A549 (cell line): ENCODE data around the gene TRAF3. TPM values are rescaled to one million over a fixed set of nuclear protein-coding genes. Genes with fewer than 3 reads are reported as not detected.

ENCODE experiments used
- ATAC-seq, 2 experiments: fragments of 200-7000 bp in 1 of 2; fragments of >200 bp in 1 of 2; cut with Nextera tagmentation in 1 of 2; cut with Tn5 transposase in 1 of 2; 3 replicates each; pipeline versions ENCODE4 v1.8.0 to v1.9.1; 2018 to 2020; ENCODE audit warnings: mild to moderate bottlenecking in 1 of 2, moderate library complexity in 1 of 2
- CTCF ChIA-PET: fragments of 300-600 bp; sonication (Branson Sonifier 250); formaldehyde crosslinking; extraction: SDS; loops from one replicate; lab custom pipeline; 2021; ENCODE audit warnings: antibody characterized with exemption, inconsistent platforms; lab: Yijun Ruan, JAX
- POLR2A ChIA-PET: fragments of 350-600 bp; formaldehyde crosslinking; extraction: SDS; loops from one replicate; lab custom pipeline; 2021; ENCODE audit warnings: antibody characterized with exemption, inconsistent platforms; lab: Yijun Ruan, JAX
- DNase-seq, 2 experiments: peaks; one replicate each; pipeline versions ENCODE4 v3.0.0 to v3.0.0-alpha.2; 2011 to 2016; ENCODE audit warnings: low read depth in 1 of 2, low spot score in 1 of 2
- FAIRE-seq: peaks from 2 replicates; lab custom pipeline; 2011; peaks lifted over from hg19 to GRCh38; lab: Jason Lieb, UNC
- H3K27ac ChIP-seq, 2 experiments: fragments of >200 bp; sonication (Bioruptor Twin); formaldehyde crosslinking; 3 replicates each; pipeline ENCODE4 v1.5.1; 2016 to 2017
- H3K4me1 ChIP-seq: fragments of >200 bp; sonication (Bioruptor Twin); formaldehyde crosslinking; 3 replicates; pipeline ENCODE4 v1.6.1; 2016
- H3K4me2 ChIP-seq: fragments of >200 bp; sonication (Bioruptor Twin); formaldehyde crosslinking; 3 replicates; pipeline ENCODE4 v1.6.1; 2016
- H3K4me3 ChIP-seq: fragments of >200 bp; sonication (Bioruptor Twin); formaldehyde crosslinking; 3 replicates; pipeline ENCODE4 v1.5.1; 2016
- H3K9me3 ChIP-seq: fragments of >200 bp; sonication (Bioruptor Twin); formaldehyde crosslinking; 3 replicates; pipeline ENCODE4 v1.6.1; 2016
- BHLHE40 ChIP-seq: IDR thresholded peaks from 2 replicates; pipeline ENCODE4 v1.6.1; 2012; ENCODE audit warnings: low read depth, low read length, inconsistent platforms
- CBX2 ChIP-seq: fragments of 200-600 bp; sonication (generic); IDR thresholded peaks from 2 replicates; pipeline ENCODE4 v1.6.1; 2016; ENCODE audit warnings: low read depth, mild to moderate bottlenecking, borderline replicate concordance
- CBX8 ChIP-seq: fragments of 200-600 bp; sonication (generic); IDR thresholded peaks from 2 replicates; pipeline ENCODE4 v1.6.1; 2016
- CHD4 ChIP-seq: fragments of 200-600 bp; sonication (generic); IDR thresholded peaks from 2 replicates; pipeline ENCODE4 v1.6.1; 2016; ENCODE audit warnings: antibody characterized with exemption, mild to moderate bottlenecking, borderline replicate concordance
- ESRRA ChIP-seq: fragments of 150-350 bp; IDR thresholded peaks from 2 replicates; pipeline ENCODE4 v1.6.1; 2014; ENCODE audit warnings: mild to moderate bottlenecking, low read length, borderline replicate concordance
- GATA3 ChIP-seq: IDR thresholded peaks from 2 replicates; pipeline ENCODE4 v1.6.1; 2012; ENCODE audit warnings: borderline replicate concordance
- HDAC2 ChIP-seq: fragments of 200-600 bp; sonication (generic); IDR thresholded peaks from 2 replicates; pipeline ENCODE4 v1.6.1; 2016
- HOXB13 ChIP-seq: fragments of 250-450 bp; sonication (Bioruptor Pico); IDR thresholded peaks from 2 replicates; pipeline ENCODE4 v1.5.0; 2020; ENCODE audit warnings: low read depth, mild to moderate bottlenecking, moderate library complexity
- MAZ ChIP-seq: fragments of 150-350 bp; IDR thresholded peaks from 2 replicates; pipeline ENCODE4 v1.6.1; 2014; ENCODE audit warnings: antibody characterized with exemption, low read depth, low read length, borderline replicate concordance
- MYC ChIP-seq: IDR thresholded peaks from 2 replicates; pipeline ENCODE4 v1.6.1; 2012; ENCODE audit warnings: mild to moderate bottlenecking, inconsistent platforms, low read length, improper control_type of control experiment, borderline replicate concordance
- RFX5 ChIP-seq: fragments of 450-650 bp; IDR thresholded peaks from 2 replicates; pipeline ENCODE4 v1.7.1; 2014; ENCODE audit warnings: antibody characterized with exemption, mild to moderate bottlenecking, moderate library complexity
- SMC3 ChIP-seq: fragments of >200 bp; sonication (Bioruptor Twin); formaldehyde crosslinking; IDR thresholded peaks from 3 replicates; pipeline ENCODE4 v1.6.1; 2018; ENCODE audit warnings: inconsistent platforms
- SREBF2 ChIP-seq: fragments of 450-650 bp; IDR thresholded peaks from 2 replicates; pipeline ENCODE4 v1.6.1; 2014; ENCODE audit warnings: mild to moderate bottlenecking, moderate library complexity
- TP53 ChIP-seq: fragments of 250-450 bp; sonication (Bioruptor Pico); IDR thresholded peaks from 2 replicates; pipeline ENCODE4 v1.5.0; 2021; ENCODE audit warnings: mild to moderate bottlenecking, moderate library complexity
- ZC3H11A ChIP-seq: fragments of 450-650 bp; IDR thresholded peaks from 2 replicates; pipeline ENCODE4 v1.6.1; 2014; ENCODE audit warnings: antibody characterized with exemption, mild to moderate bottlenecking
- ZSCAN20 ChIP-seq: fragments of 250-450 bp; sonication (Bioruptor Pico); IDR thresholded peaks from 2 replicates; pipeline ENCODE4 v1.8.0; 2022; ENCODE audit warnings: mild to moderate bottlenecking, moderate library complexity
- WGBS: methylation state at CpG from one replicate; pipeline ENCODE4 v1.1.6; 2017; ENCODE audit errors: missing lambda C conversion rate; 5-methylcytosine and 5-hydroxymethylcytosine counted together
- polyA plus RNA-seq, 4 experiments: library from polyadenylated mRNA; depleted of rRNA in 3 of 4; stranded (reverse); fragments of >200 nt; fragmentation: RNase III in 1 of 4; extraction: RNeasy Plus Mini Kit Qiagen cat#74134 plus additional on column Dnase treatment in 1 of 4; gene quantifications; 2 replicates in 3 of 4; 3 replicates in 1 of 4; pipeline ENCODE4 v1.2.3, GENCODE V29; 2011 to 2017
- TF ChIP-seq, protein P1 (sequence below): fragments of 250-450 bp; sonication (Bioruptor Pico); IDR thresholded peaks from 2 replicates; pipeline ENCODE4 v1.5.0; 2021; ENCODE audit warnings: mild to moderate bottlenecking, moderate library complexity, borderline replicate concordance
- TF ChIP-seq, protein P2 (sequence below): IDR thresholded peaks from 2 replicates; pipeline ENCODE4 v1.6.1; 2012
- TF ChIP-seq, protein P3 (sequence below): IDR thresholded peaks from 2 replicates; pipeline ENCODE4 v1.6.1; 2012; ENCODE audit warnings: low read depth, borderline replicate concordance
- TF ChIP-seq, protein P4 (sequence below): fragments of >200 bp; sonication (Bioruptor Twin); formaldehyde crosslinking; IDR thresholded peaks from 2 replicates; pipeline ENCODE4 v1.6.1; 2016
- TF ChIP-seq, protein P5 (sequence below): fragments of >200 bp; sonication (Bioruptor Twin); formaldehyde crosslinking; IDR thresholded peaks from 3 replicates; pipeline ENCODE4 v1.5.1; 2016

The TRAF3 gene
- polyA plus RNA-seq, 2 of the 4 experiments (the other 2 are of a cell fraction) = 20.2 to 25.5 TPM

DNA sequence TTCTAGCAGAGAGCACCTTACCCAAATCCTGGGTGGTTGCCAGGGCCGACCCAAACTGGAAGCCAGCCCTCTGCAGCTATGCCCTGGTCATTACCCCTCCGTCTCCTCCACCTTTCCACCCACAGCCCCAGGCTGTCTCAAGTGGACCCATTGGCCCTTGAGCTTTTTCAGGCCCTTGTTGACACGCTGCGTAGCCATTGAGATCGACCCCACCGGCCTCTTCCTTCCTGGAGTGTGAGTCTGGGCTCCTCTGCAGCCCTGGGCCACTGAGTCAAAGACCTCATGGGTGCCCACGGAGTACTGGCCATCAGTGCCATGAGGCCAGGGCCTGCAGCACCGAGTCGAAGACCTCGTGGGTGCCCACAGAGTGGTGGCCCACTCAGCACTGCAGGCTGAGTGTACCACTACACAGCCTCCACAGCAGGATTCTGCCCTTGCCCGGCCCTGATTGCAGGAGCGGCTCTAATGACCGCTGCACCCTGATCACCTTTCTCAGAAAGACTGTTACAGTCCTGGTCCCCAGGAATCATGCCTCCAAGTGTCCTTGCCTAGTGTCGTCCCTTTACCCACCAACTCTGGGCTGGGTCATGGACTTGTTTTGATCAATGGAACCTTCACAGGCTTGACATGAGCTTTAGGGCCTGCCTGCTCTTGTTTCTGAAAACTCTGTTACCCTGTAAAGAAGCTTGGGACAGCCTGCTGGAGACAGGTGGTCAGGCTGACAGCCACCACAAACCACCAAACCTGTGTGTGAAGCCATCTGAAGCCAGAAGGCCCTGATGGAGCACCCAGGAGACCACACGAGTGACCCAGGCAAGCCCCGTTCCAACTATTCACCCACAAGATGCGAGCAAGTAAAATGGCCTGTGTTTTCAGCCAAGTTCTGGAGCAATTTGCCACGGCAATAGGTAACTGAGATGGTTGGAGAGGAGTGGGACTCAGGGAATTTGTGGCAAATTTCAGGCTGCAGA lies 39.6 kb upstream of the TRAF3 start:
- no peaks in the 10 kb centered on the region for H3K4me1 ChIP-seq
- DNase-seq = no peak
- H3K27ac ChIP-seq = no peak overlapping the region
- peaks cover 26% of the 10 kb centered on the region for H3K9me3 ChIP-seq
- FAIRE-seq = no peak
- no peak overlapping the region for H3K4me2 ChIP-seq
- ATAC-seq = peak; percentile 15 to 20; a peak in 3 of 6 replicates
- WGBS = 93% methylated on average over 10 of the region's 18 CpGs
- TF ChIP-seq SREBF2 = no peak
- TF ChIP-seq, protein P1, sequence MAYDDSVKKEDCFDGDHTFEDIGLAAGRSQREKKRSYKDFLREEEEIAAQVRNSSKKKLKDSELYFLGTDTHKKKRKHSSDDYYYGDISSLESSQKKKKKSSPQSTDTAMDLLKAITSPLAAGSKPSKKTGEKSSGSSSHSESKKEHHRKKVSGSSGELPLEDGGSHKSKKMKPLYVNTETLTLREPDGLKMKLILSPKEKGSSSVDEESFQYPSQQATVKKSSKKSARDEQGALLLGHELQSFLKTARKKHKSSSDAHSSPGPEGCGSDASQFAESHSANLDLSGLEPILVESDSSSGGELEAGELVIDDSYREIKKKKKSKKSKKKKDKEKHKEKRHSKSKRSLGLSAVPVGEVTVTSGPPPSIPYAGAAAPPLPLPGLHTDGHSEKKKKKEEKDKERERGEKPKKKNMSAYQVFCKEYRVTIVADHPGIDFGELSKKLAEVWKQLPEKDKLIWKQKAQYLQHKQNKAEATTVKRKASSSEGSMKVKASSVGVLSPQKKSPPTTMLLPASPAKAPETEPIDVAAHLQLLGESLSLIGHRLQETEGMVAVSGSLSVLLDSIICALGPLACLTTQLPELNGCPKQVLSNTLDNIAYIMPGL (CRISPR knock-in tag) = no peak
- TF ChIP-seq MYC = no peak
- TF ChIP-seq ZSCAN20 = no peak
- TF ChIP-seq TP53 (CRISPR knock-in tag) = no peak
- no peak for TF ChIP-seq CBX2
- TF ChIP-seq, protein P2, sequence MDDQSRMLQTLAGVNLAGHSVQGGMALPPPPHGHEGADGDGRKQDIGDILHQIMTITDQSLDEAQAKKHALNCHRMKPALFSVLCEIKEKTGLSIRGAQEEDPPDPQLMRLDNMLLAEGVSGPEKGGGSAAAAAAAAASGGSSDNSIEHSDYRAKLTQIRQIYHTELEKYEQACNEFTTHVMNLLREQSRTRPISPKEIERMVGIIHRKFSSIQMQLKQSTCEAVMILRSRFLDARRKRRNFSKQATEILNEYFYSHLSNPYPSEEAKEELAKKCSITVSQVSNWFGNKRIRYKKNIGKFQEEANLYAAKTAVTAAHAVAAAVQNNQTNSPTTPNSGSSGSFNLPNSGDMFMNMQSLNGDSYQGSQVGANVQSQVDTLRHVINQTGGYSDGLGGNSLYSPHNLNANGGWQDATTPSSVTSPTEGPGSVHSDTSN = no peak
- TF ChIP-seq CBX8 = no peak
- TF ChIP-seq, protein P3, sequence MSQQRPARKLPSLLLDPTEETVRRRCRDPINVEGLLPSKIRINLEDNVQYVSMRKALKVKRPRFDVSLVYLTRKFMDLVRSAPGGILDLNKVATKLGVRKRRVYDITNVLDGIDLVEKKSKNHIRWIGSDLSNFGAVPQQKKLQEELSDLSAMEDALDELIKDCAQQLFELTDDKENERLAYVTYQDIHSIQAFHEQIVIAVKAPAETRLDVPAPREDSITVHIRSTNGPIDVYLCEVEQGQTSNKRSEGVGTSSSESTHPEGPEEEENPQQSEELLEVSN = no peak
- H3K4me3 ChIP-seq = no peak overlapping the region
- CTCF ChIA-PET = interaction anchor here (0.5 to 1.0 kb wide), 3 partner anchors 10 to 221 kb away, joined by 3 read pairs; no protein-coding TSS in a partner anchor
- POLR2A ChIA-PET = no interaction called here

DNA sequence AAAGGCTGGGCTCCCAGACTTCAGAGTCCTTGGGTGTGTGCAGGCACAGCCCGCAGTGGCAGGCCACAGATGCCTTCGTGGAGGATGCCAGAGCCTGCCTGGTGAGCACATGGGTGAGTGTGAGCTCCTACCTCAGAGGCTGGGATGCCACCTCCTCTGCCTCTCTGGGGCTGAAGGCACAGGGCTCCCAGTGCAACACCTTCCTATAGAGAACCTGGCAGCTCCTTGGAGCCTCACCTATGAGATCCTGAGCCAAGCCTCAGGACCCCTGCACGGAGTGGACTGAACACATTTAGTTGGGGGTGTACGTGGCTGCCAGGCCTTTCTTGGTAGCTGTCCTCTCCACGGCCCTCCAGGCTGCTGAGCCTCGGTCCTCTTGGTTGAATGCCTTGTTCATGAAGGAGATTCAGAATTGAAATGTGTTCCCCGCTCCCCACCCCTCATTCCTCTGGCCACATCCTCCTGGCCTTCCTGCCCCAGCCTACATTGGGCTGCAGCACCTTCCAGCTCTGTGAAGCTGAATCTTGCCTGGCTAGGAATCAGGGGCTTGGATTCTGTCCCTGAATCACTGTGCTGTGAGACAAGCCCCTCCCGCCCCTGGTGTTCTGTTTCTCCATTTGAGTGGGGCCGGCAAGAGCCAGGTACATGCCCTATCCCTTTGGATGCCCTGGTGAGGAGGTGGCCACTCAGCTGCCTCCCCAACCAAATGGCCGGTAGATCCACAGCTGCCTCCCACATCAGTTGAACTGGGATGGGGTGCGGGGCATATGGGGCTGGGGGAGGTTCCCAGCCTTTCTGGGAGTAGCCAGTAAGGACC lies 38.7 kb upstream of the TRAF3 start:
- Histone ChIP-seq H3K4me1 (no peaks in the 10 kb centered on the region), H3K27ac (no peak overlapping the region), H3K9me3 (peaks cover 35% of the 10 kb centered on the region), H3K4me2 (no peak overlapping the region), H3K4me3 (no peak overlapping the region)
- CTCF ChIA-PET = interaction anchor here (1.0 kb wide), 1 partner anchor 222 kb away, joined by 3 read pairs; no protein-coding TSS in a partner anchor
- peak; percentile 29 to 37; a peak in 4 of 6 replicates for ATAC-seq
- TF ChIP-seq, protein P4, sequence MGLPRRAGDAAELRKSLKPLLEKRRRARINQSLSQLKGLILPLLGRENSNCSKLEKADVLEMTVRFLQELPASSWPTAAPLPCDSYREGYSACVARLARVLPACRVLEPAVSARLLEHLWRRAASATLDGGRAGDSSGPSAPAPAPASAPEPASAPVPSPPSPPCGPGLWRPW = no peak
- no peak for TF ChIP-seq SMC3
- no peak for DNase-seq
- POLR2A ChIA-PET = no interaction called here
- no peak for FAIRE-seq
- 96% methylated on average over 6 of the region's 11 CpGs for WGBS

DNA sequence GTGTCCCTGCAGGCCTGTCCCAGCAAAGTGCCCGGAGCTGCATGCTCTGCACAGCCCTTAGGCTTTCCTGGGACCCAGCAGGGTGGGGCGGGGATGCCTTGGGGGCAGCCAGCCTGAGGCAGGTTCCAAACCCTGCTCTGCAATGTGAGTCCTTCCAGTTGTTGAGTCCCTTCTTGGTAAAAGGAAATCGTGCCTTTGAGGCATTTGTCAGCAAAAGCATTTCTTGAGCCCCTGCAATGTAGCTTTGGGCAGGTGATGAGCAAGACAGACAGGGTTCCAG lies 38.1 kb upstream of the TRAF3 start:
- 73% methylated on average over 1 of the region's 3 CpGs for WGBS

More for the DNA sequence above, 38.1 kb upstream of the TRAF3 start:
- Histone ChIP-seq H3K9me3 (peaks cover 36% of the 10 kb centered on the region), H3K4me1 (no peaks in the 10 kb centered on the region), H3K4me3 (no peak overlapping the region), H3K4me2 (no peak overlapping the region)
- FAIRE-seq = no peak
- DNase-seq = no peak
- TF ChIP-seq GATA3 = no peak
- TF ChIP-seq CHD4 = no peak
- TF ChIP-seq ESRRA = no peak
- no peak for TF ChIP-seq HDAC2
- TF ChIP-seq HOXB13 (CRISPR knock-in tag) = no peak
- TF ChIP-seq, protein P5, sequence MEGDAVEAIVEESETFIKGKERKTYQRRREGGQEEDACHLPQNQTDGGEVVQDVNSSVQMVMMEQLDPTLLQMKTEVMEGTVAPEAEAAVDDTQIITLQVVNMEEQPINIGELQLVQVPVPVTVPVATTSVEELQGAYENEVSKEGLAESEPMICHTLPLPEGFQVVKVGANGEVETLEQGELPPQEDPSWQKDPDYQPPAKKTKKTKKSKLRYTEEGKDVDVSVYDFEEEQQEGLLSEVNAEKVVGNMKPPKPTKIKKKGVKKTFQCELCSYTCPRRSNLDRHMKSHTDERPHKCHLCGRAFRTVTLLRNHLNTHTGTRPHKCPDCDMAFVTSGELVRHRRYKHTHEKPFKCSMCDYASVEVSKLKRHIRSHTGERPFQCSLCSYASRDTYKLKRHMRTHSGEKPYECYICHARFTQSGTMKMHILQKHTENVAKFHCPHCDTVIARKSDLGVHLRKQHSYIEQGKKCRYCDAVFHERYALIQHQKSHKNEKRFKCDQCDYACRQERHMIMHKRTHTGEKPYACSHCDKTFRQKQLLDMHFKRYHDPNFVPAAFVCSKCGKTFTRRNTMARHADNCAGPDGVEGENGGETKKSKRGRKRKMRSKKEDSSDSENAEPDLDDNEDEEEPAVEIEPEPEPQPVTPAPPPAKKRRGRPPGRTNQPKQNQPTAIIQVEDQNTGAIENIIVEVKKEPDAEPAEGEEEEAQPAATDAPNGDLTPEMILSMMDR = no peak
- TF ChIP-seq MYC = no peak
- no peak for TF ChIP-seq RFX5
- TF ChIP-seq ZC3H11A = no peak
- TF ChIP-seq MAZ = no peak
- no peak for TF ChIP-seq BHLHE40
- TF ChIP-seq, all 56 proteins: peak for 0
- ChIA-PET POLR2A (no interaction called here), CTCF (no interaction called here)
- ATAC-seq = peak; percentile 15; a peak in 3 of 6 replicates
- H3K27ac ChIP-seq = no peak overlapping the region
